Stomach (tissue), 4 donors: Measurements from ENCODE around the gene EPHA10.

ENCODE experiments used
- EP300 ChIP-seq: sonication (generic); formaldehyde crosslinking; IDR thresholded peaks from one replicate; pipeline ENCODE4 v1.6.1; 2017; ENCODE audit warnings: antibody characterized with exemption
- TF ChIP-seq, protein P1 (sequence below), 7 experiments: fragments of 450-650 bp in 4 of 7; fragments of 200-600 bp in 3 of 7; sonication (generic) in 3 of 7; IDR thresholded peaks; one replicate each; pipeline ENCODE4 v1.5.1; 2016 to 2019; ENCODE audit warnings: antibody characterized with exemption in 7 of 7, control low read depth in 2 of 7, mild to moderate bottlenecking in 1 of 7

DNA sequence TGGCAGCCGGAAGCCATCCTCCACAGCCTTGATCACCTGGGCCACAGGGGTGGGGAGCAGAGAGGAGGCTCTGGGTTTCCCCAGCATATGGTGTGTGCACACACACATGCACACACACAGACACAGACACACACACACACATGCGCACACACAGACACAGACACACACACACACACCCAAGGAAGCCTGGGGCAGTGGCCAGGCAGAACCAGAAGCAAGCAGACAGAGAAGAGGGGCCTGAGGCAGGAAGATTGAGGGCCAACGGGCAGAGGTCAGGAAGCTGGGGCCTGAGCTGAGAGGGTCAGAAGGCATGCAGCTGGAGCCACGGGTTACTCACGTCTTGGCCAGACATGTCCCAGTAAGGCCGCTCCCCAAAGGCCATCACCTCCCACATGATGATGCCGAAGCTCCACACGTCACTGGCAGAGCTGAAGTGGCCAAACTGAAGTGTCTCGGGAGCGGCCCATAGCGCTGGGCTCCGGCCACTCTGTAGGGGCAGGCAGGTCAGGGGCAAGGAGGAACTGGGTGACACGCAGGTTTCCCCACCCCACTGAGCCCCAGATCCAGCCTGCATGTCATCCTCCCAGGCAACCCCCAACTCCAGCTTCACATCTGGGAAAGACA is 45.2 kb downstream of the EPHA10 start:
- TF ChIP-seq EP300 = no peak
- TF ChIP-seq, protein P1, sequence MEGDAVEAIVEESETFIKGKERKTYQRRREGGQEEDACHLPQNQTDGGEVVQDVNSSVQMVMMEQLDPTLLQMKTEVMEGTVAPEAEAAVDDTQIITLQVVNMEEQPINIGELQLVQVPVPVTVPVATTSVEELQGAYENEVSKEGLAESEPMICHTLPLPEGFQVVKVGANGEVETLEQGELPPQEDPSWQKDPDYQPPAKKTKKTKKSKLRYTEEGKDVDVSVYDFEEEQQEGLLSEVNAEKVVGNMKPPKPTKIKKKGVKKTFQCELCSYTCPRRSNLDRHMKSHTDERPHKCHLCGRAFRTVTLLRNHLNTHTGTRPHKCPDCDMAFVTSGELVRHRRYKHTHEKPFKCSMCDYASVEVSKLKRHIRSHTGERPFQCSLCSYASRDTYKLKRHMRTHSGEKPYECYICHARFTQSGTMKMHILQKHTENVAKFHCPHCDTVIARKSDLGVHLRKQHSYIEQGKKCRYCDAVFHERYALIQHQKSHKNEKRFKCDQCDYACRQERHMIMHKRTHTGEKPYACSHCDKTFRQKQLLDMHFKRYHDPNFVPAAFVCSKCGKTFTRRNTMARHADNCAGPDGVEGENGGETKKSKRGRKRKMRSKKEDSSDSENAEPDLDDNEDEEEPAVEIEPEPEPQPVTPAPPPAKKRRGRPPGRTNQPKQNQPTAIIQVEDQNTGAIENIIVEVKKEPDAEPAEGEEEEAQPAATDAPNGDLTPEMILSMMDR (IDR thresholded peaks at IDR 0.05) = no peak
